NCI-H187 treated with DMSO at 0.1 percent for 48 hours (cell line): Measurements from ENCODE around the gene SLC4A1.

Experiments used
- DNase-seq: peaks from one replicate; lab custom pipeline; 2025; lab: John Stamatoyannopoulos, UW

The SLC4A1 gene

GRCh38 chr17:44267818-44268490 is at the start of gene SLC4A1:
Gene SLC4A1, minus strand, starts transcription at chr17:44268135. Its CDS starts 5,269 bp downstream, at chr17:44262866.
- no peak for DNase-seq

- DNase-seq, result no peak
Measured at GRCh38 chr17:44317545-44317944, 49.6 kb upstream of the SLC4A1 start.

GRCh38 chr17:44315760-44316731 is 48.1 kb upstream of the SLC4A1 start:
- DNase-seq, result no peak

- DNase-seq, result no peak
Measured at GRCh38 chr17:44314869-44315661, 47.1 kb upstream of the SLC4A1 start.

- no peak for DNase-seq
Measured at GRCh38 chr17:44314524-44314868, 46.6 kb upstream of the SLC4A1 start.

- DNase-seq, result no peak
Measured at GRCh38 chr17:44314031-44314430, 46.1 kb upstream of the SLC4A1 start.

- no peak for DNase-seq
Measured at GRCh38 chr17:44312396-44313104, 44.6 kb upstream of the SLC4A1 start.

- DNase-seq, result no peak
Measured at GRCh38 chr17:44311562-44312181, 43.7 kb upstream of the SLC4A1 start.

GRCh38 chr17:44310609-44311376 is 42.9 kb upstream of the SLC4A1 start:
- DNase-seq, result no peak

GRCh38 chr17:44310188-44310587 is 42.3 kb upstream of the SLC4A1 start:
- no peak for DNase-seq

- no peak for DNase-seq
Measured at GRCh38 chr17:44309472-44309871, 41.5 kb upstream of the SLC4A1 start.

- no peak for DNase-seq
Measured at GRCh38 chr17:44308865-44309264, 40.9 kb upstream of the SLC4A1 start.

- DNase-seq, result peak; percentile 73
Measured at GRCh38 chr17:44308320-44308818, 40.4 kb upstream of the SLC4A1 start, which contains the start of gene RUNDC3A. Gene RUNDC3A, plus strand, starts transcription at chr17:44308601. Its CDS starts 232 bp downstream, at chr17:44308833.

GRCh38 chr17:44307387-44308186 is 39.7 kb upstream of the SLC4A1 start:
- peak; percentile 29 for DNase-seq

- peak; percentile 29 for DNase-seq
Measured at GRCh38 chr17:44304651-44305050, 36.7 kb upstream of the SLC4A1 start.

GRCh38 chr17:44297975-44298374 is 30.0 kb upstream of the SLC4A1 start:
- DNase-seq, result no peak

- DNase-seq, result no peak
Measured at GRCh38 chr17:44293509-44294226, 25.7 kb upstream of the SLC4A1 start.

GRCh38 chr17:44287651-44288050 is 19.7 kb upstream of the SLC4A1 start:
- DNase-seq, result no peak

- DNase-seq, result no peak
Measured at GRCh38 chr17:44284024-44284400, 16.1 kb upstream of the SLC4A1 start.
